PC-3 (cell line): ENCODE measurements around the gene MRPL48.

Experiments used
- EZH2 ChIP-seq: fragments of 300-600 bp; sonication (generic); IDR thresholded peaks from one replicate; pipeline ENCODE4 v1.6.1; 2017; ENCODE audit warnings: antibody characterized with exemption, mild to moderate bottlenecking, low read length; ENCODE audit not compliant: unreplicated experiment
- EZH2phosphoT487 ChIP-seq: fragments of 300-600 bp; sonication (generic); IDR thresholded peaks from 2 replicates; pipeline ENCODE4 v1.6.1; 2018; ENCODE audit warnings: mild to moderate bottlenecking, antibody characterized with exemption, low read length, borderline replicate concordance
- TF ChIP-seq, protein P1 (sequence below): fragments of 300-600 bp; sonication (generic); conservative IDR thresholded peaks from 2 replicates; pipeline ENCODE4 v1.5.1; 2017; ENCODE audit warnings: antibody characterized with exemption, low read depth, mild to moderate bottlenecking, low read length

DNA sequence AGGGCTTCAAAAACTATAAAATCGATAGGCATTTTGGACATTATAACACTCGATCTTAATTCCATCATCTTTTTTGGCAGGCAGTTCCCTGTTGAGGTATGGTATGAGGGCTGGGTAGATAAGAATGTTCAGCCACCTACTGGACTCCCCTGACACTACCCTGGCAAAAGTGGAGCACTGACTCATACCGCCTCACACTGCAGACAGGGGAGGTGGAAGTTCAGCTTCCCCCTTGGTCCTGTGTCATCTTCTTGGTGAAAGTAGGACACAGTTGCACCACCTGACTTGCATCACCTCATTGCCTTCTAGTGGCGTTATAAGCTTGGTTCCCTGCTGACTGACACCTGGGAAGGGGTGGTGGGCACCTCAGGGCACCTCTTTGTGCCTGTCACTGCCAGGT is 119.5 kb downstream of the MRPL48 start:
- TF ChIP-seq, protein P1, sequence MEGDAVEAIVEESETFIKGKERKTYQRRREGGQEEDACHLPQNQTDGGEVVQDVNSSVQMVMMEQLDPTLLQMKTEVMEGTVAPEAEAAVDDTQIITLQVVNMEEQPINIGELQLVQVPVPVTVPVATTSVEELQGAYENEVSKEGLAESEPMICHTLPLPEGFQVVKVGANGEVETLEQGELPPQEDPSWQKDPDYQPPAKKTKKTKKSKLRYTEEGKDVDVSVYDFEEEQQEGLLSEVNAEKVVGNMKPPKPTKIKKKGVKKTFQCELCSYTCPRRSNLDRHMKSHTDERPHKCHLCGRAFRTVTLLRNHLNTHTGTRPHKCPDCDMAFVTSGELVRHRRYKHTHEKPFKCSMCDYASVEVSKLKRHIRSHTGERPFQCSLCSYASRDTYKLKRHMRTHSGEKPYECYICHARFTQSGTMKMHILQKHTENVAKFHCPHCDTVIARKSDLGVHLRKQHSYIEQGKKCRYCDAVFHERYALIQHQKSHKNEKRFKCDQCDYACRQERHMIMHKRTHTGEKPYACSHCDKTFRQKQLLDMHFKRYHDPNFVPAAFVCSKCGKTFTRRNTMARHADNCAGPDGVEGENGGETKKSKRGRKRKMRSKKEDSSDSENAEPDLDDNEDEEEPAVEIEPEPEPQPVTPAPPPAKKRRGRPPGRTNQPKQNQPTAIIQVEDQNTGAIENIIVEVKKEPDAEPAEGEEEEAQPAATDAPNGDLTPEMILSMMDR: peak; percentile 74
- no peak for TF ChIP-seq EZH2phosphoT487
- no peak for TF ChIP-seq EZH2
